DND-41 (cell line): Measurements from ENCODE around the gene RAD54L.
"Not testable (repeated sequence)": the region's sequence is repeated elsewhere in the genome, so short reads cannot be mapped to it uniquely, and the experiment has no call there.

ENCODE experiments used
- ATAC-seq: fragments of 200-7000 bp; cut with Tn5 transposase; 3 replicates; pipeline ENCODE4 v1.9.1; 2021; ENCODE audit warnings: low read depth; ENCODE audit not compliant: insufficient read depth
- DNase-seq: peaks from one replicate; pipeline ENCODE4 v3.0.0-alpha.2; 2020
- H2AFZ ChIP-seq: 2 replicates; pipeline ENCODE4 v1.6.0; 2012; ENCODE audit warnings: low read depth, low read length
- H3K27ac ChIP-seq: 2 replicates; pipeline ENCODE4 v1.5.1; 2012; ENCODE audit warnings: low read length, inconsistent platforms
- H3K27me3 ChIP-seq: fragments of 200-600 bp; sonication (generic); 2 replicates; pipeline ENCODE4 v1.6.0; 2012; ENCODE audit warnings: low read length, mild to moderate bottlenecking, inconsistent platforms; ENCODE audit not compliant: insufficient read depth, poor library complexity
- H3K36me3 ChIP-seq: 2 replicates; pipeline ENCODE4 v1.5.1; 2012; ENCODE audit warnings: low read length, inconsistent platforms; ENCODE audit not compliant: insufficient read depth
- H3K4me1 ChIP-seq: 2 replicates; pipeline ENCODE4 v1.5.1; 2012; ENCODE audit warnings: mild to moderate bottlenecking, low read length; ENCODE audit not compliant: insufficient read depth
- H3K4me2 ChIP-seq: 2 replicates; pipeline ENCODE4 v1.6.0; 2012; ENCODE audit warnings: mild to moderate bottlenecking, moderate library complexity, low read length, inconsistent platforms; ENCODE audit not compliant: insufficient read depth
- H3K4me3 ChIP-seq, 2 experiments: fragments of 200-600 bp in 1 of 2; shearing (Covaris generic) in 1 of 2; 2 replicates each; pipeline ENCODE4 v1.5.1; 2012 to 2016; ENCODE audit warnings: inconsistent platforms in 2 of 2, low read length in 2 of 2, mild to moderate bottlenecking in 2 of 2, low read depth in 1 of 2, moderate library complexity in 1 of 2
- H3K79me2 ChIP-seq: 2 replicates; pipeline ENCODE4 v1.6.0; 2012; ENCODE audit warnings: low read length, inconsistent platforms; ENCODE audit not compliant: insufficient read depth
- H3K9ac ChIP-seq: 2 replicates; pipeline ENCODE4 v1.6.0; 2012; ENCODE audit warnings: low read depth, mild to moderate bottlenecking, inconsistent platforms, low read length, moderate library complexity
- H3K9me3 ChIP-seq: 2 replicates; pipeline ENCODE4 v1.5.1; 2012; ENCODE audit warnings: low read length, moderate library complexity, mild to moderate bottlenecking, inconsistent platforms; ENCODE audit not compliant: insufficient read depth, severe bottlenecking
- H4K20me1 ChIP-seq: 2 replicates; pipeline ENCODE4 v1.6.0; 2012; ENCODE audit warnings: low read length; ENCODE audit not compliant: insufficient read depth
- CTCF ChIP-seq: IDR thresholded peaks from 2 replicates; pipeline ENCODE4 v1.5.1; 2012; ENCODE audit warnings: borderline replicate concordance, low read length, moderate library complexity, mild to moderate bottlenecking; ENCODE audit not compliant: poor library complexity, severe bottlenecking; ENCODE audit errors: extremely low read depth
- EZH2 ChIP-seq: IDR thresholded peaks from 3 replicates; pipeline ENCODE4 v1.6.1; 2012; ENCODE audit warnings: borderline replicate concordance, low read depth, mild to moderate bottlenecking, moderate library complexity, low read length, inconsistent platforms; ENCODE audit not compliant: severe bottlenecking

The RAD54L gene

GRCh38 chr1:46224966-46225365 lies 22.6 kb upstream of the RAD54L start:
- Histone ChIP-seq H4K20me1 (no peaks in the 10 kb centered on the region), H3K27me3 (no peaks in the 10 kb centered on the region), H2AFZ (no peak overlapping the region), H3K36me3 (no peaks in the 10 kb centered on the region), H3K9me3 (no peaks in the 10 kb centered on the region), H3K4me1 (peaks cover 2% of the 10 kb centered on the region; the same call in 1 of the 2 replicates), H3K9ac (no peak overlapping the region), H3K4me2 (no peak overlapping the region), H3K79me2 (no peaks in the 10 kb centered on the region), H3K27ac (no peak overlapping the region), H3K4me3 (no peak overlapping the region)
- ATAC-seq, result no peak
- TF ChIP-seq CTCF (no peak), EZH2 (no peak)
- no peak for DNase-seq

- not testable (repeated sequence) for H3K79me2 ChIP-seq, H3K9me3 ChIP-seq, H3K4me3 ChIP-seq, H3K27ac ChIP-seq, H3K27me3 ChIP-seq, H4K20me1 ChIP-seq, H2AFZ ChIP-seq, DNase-seq, ATAC-seq, H3K36me3 ChIP-seq, H3K9ac ChIP-seq, H3K4me2 ChIP-seq, H3K4me1 ChIP-seq
These were observed 16.3 kb upstream of the RAD54L start for GRCh38 chr1:46231231-46231630.

- Histone ChIP-seq H4K20me1 (no peaks in the 10 kb centered on the region), H3K27me3 (no peaks in the 10 kb centered on the region), H3K9ac (no peak overlapping the region), H2AFZ (no peak overlapping the region), H3K79me2 (no peaks in the 10 kb centered on the region), H3K4me1 (no peaks in the 10 kb centered on the region), H3K4me3 (no peak overlapping the region), H3K9me3 (peaks cover 10% of the 10 kb centered on the region), H3K4me2 (no peak overlapping the region), H3K27ac (no peak overlapping the region), H3K36me3 (no peaks in the 10 kb centered on the region)
- no peak for ATAC-seq
- no peak for DNase-seq
- no peak for TF ChIP-seq CTCF
- TF ChIP-seq EZH2, result no peak
These were observed 10.7 kb upstream of the RAD54L start for GRCh38 chr1:46236882-46237281.

GRCh38 chr1:46238865-46239264 lies 8.7 kb upstream of the RAD54L start:
- H3K4me3 ChIP-seq, H3K27me3 ChIP-seq, H3K4me1 ChIP-seq, H3K36me3 ChIP-seq, H2AFZ ChIP-seq, ATAC-seq, H3K4me2 ChIP-seq, DNase-seq, H3K9me3 ChIP-seq, H3K9ac ChIP-seq, H4K20me1 ChIP-seq, H3K27ac ChIP-seq, H3K79me2 ChIP-seq: not testable (repeated sequence)

- not testable (repeated sequence) for H4K20me1 ChIP-seq, H3K4me2 ChIP-seq, H3K27me3 ChIP-seq, H3K9me3 ChIP-seq, H3K9ac ChIP-seq, DNase-seq, ATAC-seq, H3K79me2 ChIP-seq, H3K27ac ChIP-seq, H3K4me3 ChIP-seq, H2AFZ ChIP-seq, H3K36me3 ChIP-seq
- H3K4me1 ChIP-seq, result peaks cover 12% of the 10 kb centered on the region
These were observed 5.8 kb upstream of the RAD54L start for GRCh38 chr1:46241733-46242132.
